ENCODE data around the gene CACNG1.

Gene CACNG1

GRCh38 chr17:67058036-67058435 lies 13.7 kb downstream of the CACNG1 start:
- in situ Hi-C loops (cut with HindIII; ENCODE audit: low sequenced_read_pairs) = no loop called here
- no peak for DNase-seq (ENCODE audit: low read depth)
- TF ChIP-seq CTCF (IDR thresholded peaks at IDR 0.05; ENCODE audit: low read depth, low read length, missing control alignments) = no peak
- no peak overlapping the region for H3K4me3 ChIP-seq (ENCODE audit: low read depth, low read length)

- in situ Hi-C loops (cut with HindIII; ENCODE audit: low sequenced_read_pairs) = no loop called here
- TF ChIP-seq CTCF (IDR thresholded peaks at IDR 0.05; ENCODE audit: low read depth, low read length, missing control alignments) = no peak
- H3K4me3 ChIP-seq (ENCODE audit: low read depth, low read length) = no peak overlapping the region
- DNase-seq (ENCODE audit: low read depth) = peak; percentile 5
These were observed 15.0 kb downstream of the CACNG1 start for GRCh38 chr17:67059372-67059771.

- in situ Hi-C loops (cut with HindIII; ENCODE audit: low sequenced_read_pairs) = no loop called here
- TF ChIP-seq CTCF (IDR thresholded peaks at IDR 0.05; ENCODE audit: low read depth, low read length, missing control alignments) = no peak
- DNase-seq (ENCODE audit: low read depth) = no peak
- no peak overlapping the region for H3K4me3 ChIP-seq (ENCODE audit: low read depth, low read length)
These were observed 18.8 kb downstream of the CACNG1 start for GRCh38 chr17:67063141-67063540.

- in situ Hi-C loops (cut with HindIII; ENCODE audit: low sequenced_read_pairs) = no loop called here
- no peak overlapping the region for H3K4me3 ChIP-seq (ENCODE audit: low read depth, low read length)
- DNase-seq (ENCODE audit: low read depth) = no peak
- TF ChIP-seq CTCF (IDR thresholded peaks at IDR 0.05; ENCODE audit: low read depth, low read length, missing control alignments) = no peak
These were observed 22.4 kb downstream of the CACNG1 start for GRCh38 chr17:67066717-67067116.

GRCh38 chr17:67067571-67068482 lies 23.5 kb downstream of the CACNG1 start:
- TF ChIP-seq CTCF (IDR thresholded peaks at IDR 0.05; ENCODE audit: low read depth, low read length, missing control alignments) = no peak
- in situ Hi-C loops (cut with HindIII; ENCODE audit: low sequenced_read_pairs) = no loop called here
- no peak for DNase-seq (ENCODE audit: low read depth)
- no peak overlapping the region for H3K4me3 ChIP-seq (ENCODE audit: low read depth, low read length)

- in situ Hi-C loops (cut with HindIII; ENCODE audit: low sequenced_read_pairs) = no loop called here
- DNase-seq (ENCODE audit: low read depth) = no peak
- no peak overlapping the region for H3K4me3 ChIP-seq (ENCODE audit: low read depth, low read length)
- TF ChIP-seq CTCF (IDR thresholded peaks at IDR 0.05; ENCODE audit: low read depth, low read length, missing control alignments) = no peak
These were observed 24.6 kb downstream of the CACNG1 start for GRCh38 chr17:67068999-67069398.

Measured in astrocyte of the cerebellum (primary cell).